CD4-positive, CD25-positive, alpha-beta regulatory T cell (primary cell): Measurements from ENCODE around the gene IQCE. TPM values are rescaled to one million over a fixed set of nuclear protein-coding genes. Genes with fewer than 3 reads are reported as not detected.
A peak's percentile ranks its signal among the peaks of the same experiment; 100 is the strongest.

Experiments
- ATAC-seq, 2 donors: fragments of 150-1000 bp; cut with Tn5 transposase; one replicate each; pipeline ENCODE4 v1.10.0; 2021; ENCODE audit warnings: low read depth in 2 of 2, moderate number of reproducible peaks in 2 of 2, moderate library complexity in 1 of 2
- DNase-seq, 3 donors: peaks; one replicate each; pipeline versions ENCODE4 v3.0.0 to v3.0.0-alpha.2; 2012 to 2022; ENCODE audit warnings: mixed read lengths in 1 of 3
- H3K27ac ChIP-seq: one replicate; pipeline ENCODE4 v1.7.0; 2013; ENCODE audit warnings: mild to moderate bottlenecking, low read length; ENCODE audit not compliant: insufficient read depth, poor library complexity, severe bottlenecking
- H3K27me3 ChIP-seq: one replicate; pipeline ENCODE4 v1.7.0; 2013; ENCODE audit warnings: low read length; ENCODE audit not compliant: control insufficient read depth, insufficient read depth
- H3K36me3 ChIP-seq: one replicate; pipeline ENCODE4 v1.7.0; 2013; ENCODE audit warnings: mild to moderate bottlenecking, low read length, moderate library complexity; ENCODE audit not compliant: control insufficient read depth, insufficient read depth
- H3K4me1 ChIP-seq: 2 replicates; pipeline ENCODE4 v1.7.0; 2013; ENCODE audit warnings: mild to moderate bottlenecking, low read length; ENCODE audit not compliant: insufficient read depth, control insufficient read depth, poor library complexity, severe bottlenecking
- H3K4me3 ChIP-seq: one replicate; pipeline ENCODE4 v1.7.0; 2013; ENCODE audit warnings: low read depth, mild to moderate bottlenecking, low read length, moderate library complexity
- H3K9me3 ChIP-seq, 2 experiments: 1 replicate in 1 of 2; 2 replicates in 1 of 2; pipeline ENCODE4 v1.7.0; 2013; ENCODE audit warnings: low read length in 2 of 2, mild to moderate bottlenecking in 1 of 2, moderate library complexity in 1 of 2; ENCODE audit not compliant: control insufficient read depth in 2 of 2
- H3K27ac Mint-ChIP-seq, 3 donors: one replicate each; pipeline ENCODE4 v1.8.0; 2020 to 2022; ENCODE audit warnings: mild to moderate bottlenecking in 3 of 3, mixed read lengths in 3 of 3, moderate library complexity in 2 of 3
- H3K27me3 Mint-ChIP-seq: one replicate; pipeline ENCODE4 v1.8.0; 2022; ENCODE audit warnings: mild to moderate bottlenecking, mixed read lengths
- H3K36me3 Mint-ChIP-seq: one replicate; pipeline ENCODE4 v1.8.0; 2020; ENCODE audit warnings: mixed read lengths
- H3K4me1 Mint-ChIP-seq, 4 donors: one replicate each; pipeline ENCODE4 v1.8.0; 2020 to 2022; ENCODE audit warnings: mixed read lengths in 4 of 4, mild to moderate bottlenecking in 1 of 4
- H3K4me3 Mint-ChIP-seq, 4 donors: one replicate each; pipeline ENCODE4 v1.8.0; 2020 to 2022; ENCODE audit warnings: mild to moderate bottlenecking in 4 of 4, mixed read lengths in 4 of 4, moderate library complexity in 3 of 4
- H3K9me3 Mint-ChIP-seq, 7 donors: one replicate each; pipeline ENCODE4 v1.8.0; 2020 to 2022; ENCODE audit warnings: mixed read lengths in 7 of 7, mild to moderate bottlenecking in 3 of 7, moderate library complexity in 2 of 7
- polyA plus RNA-seq, 4 donors: library from polyadenylated mRNA; unstranded; fragments of 300-500 nt; fragmentation: Illumina TruSeq; gene quantifications; one replicate each; pipeline ENCODE4 v1.2.3, GENCODE V29; 2021
- total RNA-seq: library from RNA; stranded (reverse); gene quantifications from one replicate; pipeline ENCODE4 v1.2.3, GENCODE V29; 2022

Gene IQCE
- total and polyA plus RNA-seq, 5 donors from 2014 or later: 0.69 to 6.6 (median 1.00) TPM

DNA sequence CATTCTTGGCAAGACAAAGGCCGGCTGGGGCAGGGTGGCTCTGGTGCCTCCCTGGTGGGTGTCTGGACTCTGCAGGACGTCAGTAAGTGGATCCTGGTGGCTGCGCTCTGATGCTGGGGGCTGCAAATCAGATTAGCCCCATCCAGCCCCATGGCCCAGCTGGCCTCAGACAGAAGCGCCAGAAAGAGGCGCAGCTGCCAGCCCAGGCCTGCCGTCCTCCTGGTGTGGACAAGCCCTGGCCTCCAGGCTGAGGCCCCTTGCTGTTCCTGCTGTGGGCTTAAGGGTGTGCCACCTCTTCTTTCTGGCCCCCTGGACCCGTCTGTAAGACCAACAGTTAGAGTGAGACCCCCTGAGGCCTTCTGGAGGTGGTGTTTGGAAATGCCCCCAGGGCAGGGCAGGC lies 45.1 kb upstream of the IQCE start:
- no peak for ATAC-seq
- H3K4me1 Mint-ChIP-seq: peaks cover 0 to 41% (median 28%) of the 10 kb centered on the region in 4 donors
- H3K36me3 Mint-ChIP-seq: no peaks in the 10 kb centered on the region
- H3K27ac ChIP-seq: peak overlapping the region; percentile 98
- H3K27me3 ChIP-seq: no peaks in the 10 kb centered on the region
- H3K27me3 Mint-ChIP-seq: peaks cover 2% of the 10 kb centered on the region
- H3K4me1 ChIP-seq: peaks cover 70% of the 10 kb centered on the region
- H3K9me3 Mint-ChIP-seq: no peaks in the 10 kb centered on the region
- no peaks in the 10 kb centered on the region for H3K36me3 ChIP-seq
- no peak overlapping the region for H3K4me3 ChIP-seq
- H3K9me3 ChIP-seq: no peaks in the 10 kb centered on the region
- H3K27ac Mint-ChIP-seq: peak overlapping the region; percentile 94 to 98 (median 97)
- peak overlapping the region in 1 of 4 donors; percentile 43 for H3K4me3 Mint-ChIP-seq
- DNase-seq: no peak

DNA sequence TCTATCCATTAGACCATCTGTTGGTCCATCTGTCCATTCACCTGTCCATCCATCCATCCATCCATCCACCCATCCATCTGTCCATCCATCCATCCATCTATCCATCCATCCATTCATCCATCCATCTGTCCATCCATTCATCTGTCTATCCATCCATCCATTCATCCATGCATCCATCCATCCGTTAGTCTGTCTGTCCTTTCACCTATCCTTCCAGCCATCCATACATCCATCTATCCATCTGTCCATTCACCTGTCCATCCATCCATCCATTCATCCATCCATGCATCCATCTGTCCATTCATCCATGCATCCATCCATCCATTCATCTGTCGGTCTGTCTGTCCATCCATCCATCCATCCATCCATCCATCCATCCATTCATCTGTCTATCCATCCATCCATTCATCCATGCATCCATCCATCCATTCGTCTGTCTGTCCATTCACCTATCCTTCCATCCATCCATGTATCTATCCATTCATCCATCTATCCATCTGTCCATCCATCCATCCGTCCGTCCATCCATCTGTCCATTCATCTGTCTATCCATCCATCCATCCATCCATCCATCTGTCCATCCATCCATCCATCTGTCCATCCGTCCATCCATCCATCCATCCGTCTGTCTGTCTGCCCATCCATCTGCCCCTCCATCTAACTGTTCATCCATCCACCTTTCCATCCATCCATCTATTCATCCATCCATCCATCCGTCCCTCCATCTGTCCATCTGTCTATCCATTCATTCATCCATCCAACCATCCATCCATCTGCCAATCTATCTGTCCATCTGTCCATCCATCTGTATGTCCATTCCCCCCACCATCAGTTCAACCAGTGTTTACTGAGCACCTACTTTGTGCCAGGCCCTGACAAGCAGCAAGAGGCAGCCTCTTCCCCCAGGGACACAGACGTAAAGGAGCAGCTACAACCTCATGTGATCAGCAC lies 44.0 kb upstream of the IQCE start:
- Histone ChIP-seq H3K27me3 (no peaks in the 10 kb centered on the region), H3K4me1 (peaks cover 66% of the 10 kb centered on the region), H3K36me3 (no peaks in the 10 kb centered on the region), H3K4me3 (no peak overlapping the region), H3K27ac (no peak overlapping the region), H3K9me3 (no peaks in the 10 kb centered on the region)
- Mint-ChIP-seq H3K9me3 (no peaks in the 10 kb centered on the region), H3K4me3 (no peak overlapping the region), H3K36me3 (no peaks in the 10 kb centered on the region), H3K27ac (no peak overlapping the region), H3K4me1 (peaks cover 0 to 31% (median 24%) of the 10 kb centered on the region in 4 donors), H3K27me3 (no peaks in the 10 kb centered on the region)
- DNase-seq (no peak), ATAC-seq (no peak)

DNA sequence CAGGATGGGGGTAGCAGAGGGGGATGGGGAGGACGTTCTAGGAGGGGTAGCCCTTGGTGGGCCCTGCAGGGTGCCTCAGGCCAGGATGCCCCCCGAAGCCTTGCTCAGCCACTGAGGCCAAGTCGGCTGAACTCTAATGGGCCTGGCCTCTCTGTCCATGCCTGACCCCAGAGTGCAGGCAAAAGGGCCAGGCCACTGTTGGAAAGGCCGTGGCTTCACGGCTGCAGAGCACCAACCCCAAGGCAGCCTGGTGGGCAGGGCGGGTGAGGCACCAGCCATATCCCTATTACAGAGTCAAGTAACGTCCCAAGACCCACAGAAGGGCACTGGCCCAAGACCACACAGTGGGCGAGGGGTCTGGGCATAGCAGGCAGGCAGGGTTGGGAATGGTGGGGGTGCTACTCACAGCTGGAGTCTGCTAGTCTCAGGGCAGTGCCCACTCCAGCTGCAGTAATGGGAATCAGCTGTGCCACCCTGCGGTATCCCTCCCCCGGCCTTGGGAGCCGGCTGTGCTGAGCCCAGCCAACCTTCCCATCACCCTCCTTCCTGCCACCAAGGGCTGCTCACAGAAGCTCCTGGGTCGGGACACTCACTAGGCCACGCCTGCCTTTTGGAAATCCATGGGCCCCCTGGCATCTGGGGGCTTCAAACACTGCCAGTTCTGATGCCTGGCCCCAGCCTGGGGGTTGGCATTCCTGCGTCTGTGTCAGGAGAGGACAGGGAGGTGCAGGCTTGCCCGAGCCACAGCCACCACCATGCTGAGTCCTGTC lies 43.2 kb upstream of the IQCE start:
- Histone ChIP-seq H3K9me3 (no peaks in the 10 kb centered on the region), H3K27me3 (no peaks in the 10 kb centered on the region), H3K36me3 (peaks cover 2% of the 10 kb centered on the region), H3K4me3 (no peak overlapping the region), H3K27ac (no peak overlapping the region), H3K4me1 (peaks cover 57% of the 10 kb centered on the region)
- no peak overlapping the region for H3K27ac Mint-ChIP-seq
- DNase-seq (no peak), ATAC-seq (no peak)
- peaks cover 0 to 22% (median 19%) of the 10 kb centered on the region in 4 donors for H3K4me1 Mint-ChIP-seq
- H3K27me3 Mint-ChIP-seq: no peaks in the 10 kb centered on the region
- H3K36me3 Mint-ChIP-seq: peaks cover under 1% of the 10 kb centered on the region
- peak overlapping the region in 1 of 4 donors; percentile 58 for H3K4me3 Mint-ChIP-seq
- no peaks in the 10 kb centered on the region for H3K9me3 Mint-ChIP-seq

DNA sequence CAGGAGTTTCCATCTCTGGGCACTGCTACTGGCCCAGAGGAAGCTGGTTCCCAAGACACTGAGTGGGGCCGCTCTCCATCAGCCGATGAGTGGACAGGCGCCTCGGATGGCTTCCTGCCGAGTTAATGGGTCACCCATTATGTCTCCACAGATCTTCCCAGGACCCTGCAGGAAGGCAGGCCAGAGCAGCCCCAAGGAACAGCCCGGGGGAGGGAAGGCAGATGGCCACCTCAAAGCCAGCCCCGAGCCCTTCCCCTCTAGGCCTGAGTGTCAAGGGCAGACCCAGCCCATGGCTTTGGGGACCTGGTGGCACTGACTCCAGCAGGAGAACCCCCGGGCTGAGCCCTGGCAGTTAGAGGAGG lies 42.6 kb upstream of the IQCE start:
- Histone ChIP-seq H3K4me3 (no peak overlapping the region), H3K27me3 (no peaks in the 10 kb centered on the region), H3K9me3 (no peaks in the 10 kb centered on the region), H3K36me3 (peaks cover 2% of the 10 kb centered on the region), H3K4me1 (peaks cover 53% of the 10 kb centered on the region), H3K27ac (no peak overlapping the region)
- Mint-ChIP-seq H3K4me3 (peak overlapping the region in 1 of 4 donors; percentile 15), H3K27me3 (no peaks in the 10 kb centered on the region), H3K9me3 (peaks cover 0 to 1% (median 0%) of the 10 kb centered on the region in 7 donors), H3K36me3 (peaks cover 3% of the 10 kb centered on the region), H3K27ac (no peak overlapping the region), H3K4me1 (peaks cover 0 to 18% (median 16%) of the 10 kb centered on the region in 4 donors)
- DNase-seq (no peak), ATAC-seq (no peak)

DNA sequence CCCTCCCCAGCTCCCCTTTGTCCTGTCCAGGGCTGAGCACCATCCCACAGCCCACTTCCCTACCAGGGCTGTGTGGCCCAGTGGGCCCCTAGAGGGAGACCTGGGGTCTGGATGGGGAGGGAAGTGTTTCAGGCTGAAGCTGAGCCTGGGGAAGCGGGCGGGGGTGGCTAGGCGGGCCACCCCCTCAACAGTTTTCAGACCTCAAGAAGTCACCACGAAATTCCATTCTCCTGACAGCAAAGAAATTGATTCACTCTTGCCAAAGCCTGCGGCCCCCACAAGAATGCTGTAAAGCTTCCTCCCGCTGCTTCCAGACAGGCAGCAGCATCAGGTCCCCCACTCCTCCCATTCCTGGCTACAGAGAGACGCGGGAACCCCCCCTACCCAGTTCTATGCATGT lies 41.8 kb upstream of the IQCE start:
- Mint-ChIP-seq H3K27ac (no peak overlapping the region), H3K4me1 (peaks cover 0 to 23% (median 15%) of the 10 kb centered on the region in 4 donors), H3K27me3 (no peaks in the 10 kb centered on the region), H3K36me3 (peaks cover 9% of the 10 kb centered on the region), H3K9me3 (peaks cover 0 to 1% (median 0%) of the 10 kb centered on the region in 7 donors), H3K4me3 (peak overlapping the region in 2 of 4 donors; percentile 17 to 93)
- Histone ChIP-seq H3K36me3 (peaks cover 2% of the 10 kb centered on the region), H3K27me3 (no peaks in the 10 kb centered on the region), H3K4me3 (no peak overlapping the region), H3K9me3 (no peaks in the 10 kb centered on the region), H3K27ac (no peak overlapping the region), H3K4me1 (peaks cover 53% of the 10 kb centered on the region)
- DNase-seq: no peak
- no peak for ATAC-seq

DNA sequence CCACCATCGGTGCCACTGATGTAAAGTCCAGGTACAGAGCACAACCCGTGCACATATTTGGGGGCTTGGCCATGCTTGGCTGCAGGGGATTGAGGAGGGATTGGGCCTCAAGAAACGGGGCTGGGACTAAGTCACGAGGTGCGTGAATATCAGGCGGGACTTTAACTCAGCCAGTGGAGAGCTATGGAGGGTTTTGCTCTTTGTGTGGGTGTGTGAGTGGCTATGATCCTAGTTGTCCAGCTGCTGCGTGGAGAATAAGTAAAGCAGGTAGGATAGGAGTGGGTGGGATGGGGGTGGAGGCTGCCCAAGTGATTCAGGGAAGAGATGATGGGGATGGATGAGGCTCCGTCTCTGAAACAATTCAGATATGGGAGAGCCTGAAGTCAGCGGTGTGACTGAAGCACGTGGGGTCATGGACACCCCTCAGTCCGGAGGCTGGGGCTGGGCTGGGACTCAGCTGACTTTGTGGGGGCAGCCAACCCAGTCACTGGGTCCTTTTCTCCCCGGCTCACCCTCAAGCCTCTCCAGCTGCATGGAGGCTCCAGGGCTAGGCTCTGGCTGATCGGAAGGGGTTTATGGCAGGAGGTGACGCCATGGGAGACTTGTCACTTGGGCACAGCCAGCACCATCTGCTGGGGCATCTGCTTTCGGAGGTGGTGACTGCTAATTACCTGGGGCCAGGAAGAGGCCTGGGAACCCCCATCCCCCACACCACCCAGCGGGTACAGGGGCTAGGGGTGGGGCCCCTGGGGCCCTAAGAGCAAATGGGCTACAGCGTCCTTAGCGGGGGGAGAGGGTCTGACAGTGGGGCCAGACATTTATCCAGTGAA lies 40.9 kb upstream of the IQCE start:
- Mint-ChIP-seq H3K9me3 (peaks cover 0 to 1% (median 0%) of the 10 kb centered on the region in 7 donors), H3K4me1 (peaks cover 0 to 30% (median 11%) of the 10 kb centered on the region in 4 donors), H3K27me3 (no peaks in the 10 kb centered on the region), H3K27ac (peak overlapping the region; percentile 84 to 88 (median 88)), H3K36me3 (peaks cover 15% of the 10 kb centered on the region), H3K4me3 (peak overlapping the region; percentile 84 to 93 (median 88))
- H3K9me3 ChIP-seq: no peaks in the 10 kb centered on the region
- H3K4me3 ChIP-seq: no peak overlapping the region
- peaks cover 7% of the 10 kb centered on the region for H3K36me3 ChIP-seq
- no peaks in the 10 kb centered on the region for H3K27me3 ChIP-seq
- peaks cover 52% of the 10 kb centered on the region for H3K4me1 ChIP-seq
- DNase-seq (peak in 1 of 3 donors; percentile 19), ATAC-seq (no peak)
- H3K27ac ChIP-seq: peak overlapping the region; percentile 47

DNA sequence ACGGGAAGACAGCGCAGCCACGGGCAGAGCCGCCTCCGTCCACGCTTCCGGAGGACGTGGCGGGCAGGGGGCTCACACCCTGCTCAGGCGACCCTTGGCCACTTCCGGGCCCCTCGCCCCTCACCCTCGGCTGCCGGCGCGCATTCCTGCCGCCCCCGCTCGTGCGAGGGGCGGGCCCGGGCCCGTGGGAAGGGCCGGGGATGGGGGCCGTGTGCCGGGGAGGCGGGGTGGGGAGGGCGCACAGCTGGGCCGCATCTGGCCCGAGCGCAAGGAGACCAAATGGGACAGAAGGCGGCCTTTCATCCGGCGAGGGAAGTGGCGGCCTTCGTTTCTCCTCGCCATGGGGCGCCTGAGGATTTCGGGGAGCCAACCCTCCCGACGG lies 40.1 kb upstream of the IQCE start:
- no peaks in the 10 kb centered on the region for H3K27me3 ChIP-seq
- H3K9me3 ChIP-seq: no peaks in the 10 kb centered on the region
- H3K9me3 Mint-ChIP-seq: peaks cover 0 to 1% (median 0%) of the 10 kb centered on the region in 7 donors
- peak overlapping the region in 2 of 3 donors; percentile 52 to 88 for H3K27ac Mint-ChIP-seq
- H3K4me1 ChIP-seq: peaks cover 52% of the 10 kb centered on the region
- no peaks in the 10 kb centered on the region for H3K27me3 Mint-ChIP-seq
- H3K4me3 Mint-ChIP-seq: peak overlapping the region; percentile 85 to 93 (median 88)
- H3K4me1 Mint-ChIP-seq: peaks cover 0 to 34% (median 10%) of the 10 kb centered on the region in 4 donors
- H3K36me3 ChIP-seq: peaks cover 7% of the 10 kb centered on the region
- ATAC-seq (no peak), DNase-seq (no peak)
- peak overlapping the region; percentile 37 for H3K4me3 ChIP-seq
- peaks cover 18% of the 10 kb centered on the region for H3K36me3 Mint-ChIP-seq
- H3K27ac ChIP-seq: peak overlapping the region; percentile 73
